Measurements from ENCODE around the gene PLA2R1.

The PLA2R1 gene

GRCh38 chr2:159984034-159984433 is 78.4 kb downstream of the PLA2R1 start:
- Histone ChIP-seq H3K9me3 (ENCODE audit: low read length) (no peaks in the 10 kb centered on the region), H3K79me2 (ENCODE audit: insufficient read depth, low read length) (no peaks in the 10 kb centered on the region), H3K9me2 (ENCODE audit: low read depth, low read length) (no peaks in the 10 kb centered on the region), H2AFZ (ENCODE audit: low read length) (no peak overlapping the region), H3K27me3 (ENCODE audit: insufficient read depth, low read length) (no peaks in the 10 kb centered on the region), H3K27ac (ENCODE audit: low read depth, low read length, poor library complexity, severe bottlenecking) (no peak overlapping the region), H3K36me3 (ENCODE audit: insufficient read depth, low read length) (no peaks in the 10 kb centered on the region), H3K4me2 (ENCODE audit: low read length) (no peak overlapping the region), H3F3A (ENCODE audit: insufficient read depth, low read length) (no peaks in the 10 kb centered on the region), H3K4me1 (ENCODE audit: insufficient read depth, low read length, severe bottlenecking) (no peaks in the 10 kb centered on the region), H3K4me3 (ENCODE audit: low read depth, low read length, poor library complexity, severe bottlenecking) (no peak overlapping the region), H3K9ac (ENCODE audit: low read length) (no peak overlapping the region), H4K20me1 (ENCODE audit: insufficient read depth, low read length) (no peaks in the 10 kb centered on the region)
- TF ChIP-seq EZH2 (IDR thresholded peaks at IDR 0.05; ENCODE audit: borderline replicate concordance, low read length), result no peak
- no peak for TF ChIP-seq CTCF (IDR thresholded peaks at IDR 0.05; ENCODE audit: low read length)

GRCh38 chr2:159982842-159983785 is 79.3 kb downstream of the PLA2R1 start:
- H3K79me2 ChIP-seq (ENCODE audit: insufficient read depth, low read length), result no peaks in the 10 kb centered on the region
- H3K27me3 ChIP-seq (ENCODE audit: insufficient read depth, low read length), result no peaks in the 10 kb centered on the region
- H3K4me1 ChIP-seq (ENCODE audit: insufficient read depth, low read length, severe bottlenecking), result no peaks in the 10 kb centered on the region
- H3K9ac ChIP-seq (ENCODE audit: low read length), result no peak overlapping the region
- no peaks in the 10 kb centered on the region for H3K9me3 ChIP-seq (ENCODE audit: low read length)
- no peaks in the 10 kb centered on the region for H4K20me1 ChIP-seq (ENCODE audit: insufficient read depth, low read length)
- H3K36me3 ChIP-seq (ENCODE audit: insufficient read depth, low read length), result no peaks in the 10 kb centered on the region
- H3K27ac ChIP-seq (ENCODE audit: low read depth, low read length, poor library complexity, severe bottlenecking), result no peak overlapping the region
- H3K4me3 ChIP-seq (ENCODE audit: low read depth, low read length, poor library complexity, severe bottlenecking), result no peak overlapping the region
- H3F3A ChIP-seq (ENCODE audit: insufficient read depth, low read length), result no peaks in the 10 kb centered on the region
- no peaks in the 10 kb centered on the region for H3K9me2 ChIP-seq (ENCODE audit: low read depth, low read length)
- no peak overlapping the region for H2AFZ ChIP-seq (ENCODE audit: low read length)
- TF ChIP-seq EZH2 (IDR thresholded peaks at IDR 0.05; ENCODE audit: borderline replicate concordance, low read length), result no peak
- TF ChIP-seq CTCF (IDR thresholded peaks at IDR 0.05; ENCODE audit: low read length), result no peak
- H3K4me2 ChIP-seq (ENCODE audit: low read length), result no peak overlapping the region

- H3K4me2 ChIP-seq (ENCODE audit: low read length), result no peak overlapping the region
- no peaks in the 10 kb centered on the region for H3K4me1 ChIP-seq (ENCODE audit: insufficient read depth, low read length, severe bottlenecking)
- H4K20me1 ChIP-seq (ENCODE audit: insufficient read depth, low read length), result no peaks in the 10 kb centered on the region
- TF ChIP-seq CTCF (IDR thresholded peaks at IDR 0.05; ENCODE audit: low read length), result no peak
- no peak for TF ChIP-seq EZH2 (IDR thresholded peaks at IDR 0.05; ENCODE audit: borderline replicate concordance, low read length)
- H3F3A ChIP-seq (ENCODE audit: insufficient read depth, low read length), result no peaks in the 10 kb centered on the region
- no peaks in the 10 kb centered on the region for H3K79me2 ChIP-seq (ENCODE audit: insufficient read depth, low read length)
- H3K27ac ChIP-seq (ENCODE audit: low read depth, low read length, poor library complexity, severe bottlenecking), result no peak overlapping the region
- H2AFZ ChIP-seq (ENCODE audit: low read length), result no peak overlapping the region
- no peaks in the 10 kb centered on the region for H3K9me2 ChIP-seq (ENCODE audit: low read depth, low read length)
- H3K9me3 ChIP-seq (ENCODE audit: low read length), result no peaks in the 10 kb centered on the region
- H3K27me3 ChIP-seq (ENCODE audit: insufficient read depth, low read length), result no peaks in the 10 kb centered on the region
- H3K9ac ChIP-seq (ENCODE audit: low read length), result no peak overlapping the region
- no peak overlapping the region for H3K4me3 ChIP-seq (ENCODE audit: low read depth, low read length, poor library complexity, severe bottlenecking)
- no peaks in the 10 kb centered on the region for H3K36me3 ChIP-seq (ENCODE audit: insufficient read depth, low read length)
These were observed 80.1 kb downstream of the PLA2R1 start for GRCh38 chr2:159982270-159982669.
